ENCODE measurements around the gene PLXNA2.

GRCh38 chr1:208235356-208235981, 8.7 kb downstream of the PLXNA2 start:
- no peak for TF ChIP-seq POLR2A (IDR thresholded peaks at IDR 0.05; ENCODE audit: low read depth, low read length)
- no peak for TF ChIP-seq TAF1 (IDR thresholded peaks at IDR 0.05; ENCODE audit: low read depth, low read length)
- no peak for TF ChIP-seq POLR2AphosphoS5 (IDR thresholded peaks at IDR 0.05; ENCODE audit: low read depth, low read length)
- TF ChIP-seq SPI1 (IDR thresholded peaks at IDR 0.05; ENCODE audit: low read depth, low read length): no peak
- TF ChIP-seq PAX5 (IDR thresholded peaks at IDR 0.05; ENCODE audit: insufficient read depth, low read length, severe bottlenecking): no peak

All from GM12891 (cell line).